ENCODE measurements around the gene VCAN.

DNA sequence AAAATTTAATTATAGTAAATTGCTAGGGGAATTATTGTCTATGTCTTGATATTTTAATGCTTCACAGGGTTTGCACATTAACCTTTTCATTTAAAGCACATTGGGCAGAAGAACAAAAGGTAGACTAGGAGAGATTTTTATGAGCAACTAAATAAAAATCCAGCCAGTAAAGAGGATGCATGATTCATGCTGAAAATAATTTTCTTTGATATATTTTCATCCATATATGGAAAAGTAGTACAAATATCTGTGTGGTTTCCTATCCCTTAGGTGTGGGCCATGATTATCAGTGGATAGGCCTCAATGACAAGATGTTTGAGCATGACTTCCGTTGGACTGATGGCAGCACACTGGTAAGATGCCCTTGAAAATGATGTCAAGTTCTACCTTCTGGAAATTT is 83.1 kb downstream of the VCAN start:
- no peak for TF ChIP-seq POLR2A (IDR thresholded peaks at IDR 0.05)
- TF ChIP-seq, protein P1, sequence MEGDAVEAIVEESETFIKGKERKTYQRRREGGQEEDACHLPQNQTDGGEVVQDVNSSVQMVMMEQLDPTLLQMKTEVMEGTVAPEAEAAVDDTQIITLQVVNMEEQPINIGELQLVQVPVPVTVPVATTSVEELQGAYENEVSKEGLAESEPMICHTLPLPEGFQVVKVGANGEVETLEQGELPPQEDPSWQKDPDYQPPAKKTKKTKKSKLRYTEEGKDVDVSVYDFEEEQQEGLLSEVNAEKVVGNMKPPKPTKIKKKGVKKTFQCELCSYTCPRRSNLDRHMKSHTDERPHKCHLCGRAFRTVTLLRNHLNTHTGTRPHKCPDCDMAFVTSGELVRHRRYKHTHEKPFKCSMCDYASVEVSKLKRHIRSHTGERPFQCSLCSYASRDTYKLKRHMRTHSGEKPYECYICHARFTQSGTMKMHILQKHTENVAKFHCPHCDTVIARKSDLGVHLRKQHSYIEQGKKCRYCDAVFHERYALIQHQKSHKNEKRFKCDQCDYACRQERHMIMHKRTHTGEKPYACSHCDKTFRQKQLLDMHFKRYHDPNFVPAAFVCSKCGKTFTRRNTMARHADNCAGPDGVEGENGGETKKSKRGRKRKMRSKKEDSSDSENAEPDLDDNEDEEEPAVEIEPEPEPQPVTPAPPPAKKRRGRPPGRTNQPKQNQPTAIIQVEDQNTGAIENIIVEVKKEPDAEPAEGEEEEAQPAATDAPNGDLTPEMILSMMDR (IDR thresholded peaks at IDR 0.05), result no peak
- no peak for TF ChIP-seq POLR2AphosphoS5 (IDR thresholded peaks at IDR 0.05)
- no peak for TF ChIP-seq EP300 (IDR thresholded peaks at IDR 0.05)

Data from stomach (tissue), 4 donors.